Motor neuron (in vitro differentiated cells): ENCODE results near the gene ATP9A. TPM values are rescaled to one million over a fixed set of nuclear protein-coding genes. Genes with fewer than 3 reads are reported as not detected.

ENCODE experiments used
- ATAC-seq, 8 experiments: fragments of 200-7000 bp; cut with Tn5 transposase; replicated peaks in 6 of 8; 2 replicates each; pipeline ENCODE4 v1.8.0; 2021; ENCODE audit warnings: mild to moderate bottlenecking in 8 of 8, moderate library complexity in 8 of 8
- H3K27ac ChIP-seq, 2 donors: fragments of 250-450 bp; sonication (Bioruptor Pico); 2 replicates each; pipeline ENCODE4 v1.9.0; 2021; ENCODE audit warnings: antibody characterized with exemption in 2 of 2, mild to moderate bottlenecking in 2 of 2, moderate library complexity in 1 of 2
- H3K4me1 ChIP-seq, 2 donors: fragments of 250-450 bp; sonication (Bioruptor Pico); replicated peaks in 1 of 2; 2 replicates each; pipeline ENCODE4 v1.6.1; 2021; ENCODE audit warnings: antibody characterized with exemption in 2 of 2, mild to moderate bottlenecking in 2 of 2, moderate library complexity in 1 of 2
- H3K4me3 ChIP-seq, 5 donors: fragments of 250-450 bp; sonication (Bioruptor Pico); 2 replicates each; pipeline ENCODE4 v1.9.0; 2021; ENCODE audit warnings: antibody characterized with exemption in 5 of 5, mild to moderate bottlenecking in 5 of 5, moderate library complexity in 4 of 5
- WGBS, 10 experiments: fragments of 450-650 bp; shearing (Covaris generic); methylation state at CpG; one replicate each; pipeline ENCODE4 v1.0.0; 2022; 5-methylcytosine and 5-hydroxymethylcytosine counted together
- in situ Hi-C, 9 experiments: fragments of 400-800 bp; cut with MboI; loops; one replicate each; pipeline ENCODE4 v1.15.0; 2021; ENCODE audit warnings: low sequenced_read_pairs in 9 of 9, low pct_unique_long_range_greater_than_20kb in 2 of 9; ENCODE audit not compliant: unreplicated experiment in 9 of 9
- total RNA-seq, 8 experiments: library from RNA; unstranded; fragments of 300-600 nt; gene quantifications; 2 replicates each; pipeline versions ENCODE4 v1.2.3 to v1.2.4, GENCODE V29; 2022

Gene ATP9A
- total RNA-seq, 8 experiments from 2014 or later: 29.7 to 103 (median 88.1) TPM

GRCh38 chr20:51562332-51563173 is 205.6 kb downstream of the ATP9A start:
- peaks cover 14 to 23% of the 10 kb centered on the region in 2 donors for H3K4me1 ChIP-seq
- in situ Hi-C loops: no loop called here
- peak; percentile 59 to 79 (median 78) for ATAC-seq
- peak overlapping the region in 1 of 2 donors; percentile 2 for H3K27ac ChIP-seq
- peak overlapping the region; percentile 20 to 37 (median 30) for H3K4me3 ChIP-seq
- WGBS, 10 experiments: 0 to 5% (median 2%) methylated on average over 1 to 9 of the region's 76 CpGs; no CpG with 5 or more reads in 5 of the 10 experiments

GRCh38 chr20:51562027-51562331 is 206.2 kb downstream of the ATP9A start:
- Histone ChIP-seq H3K4me3 (peak overlapping the region; percentile 20 to 37 (median 30)), H3K4me1 (peaks cover 14 to 23% of the 10 kb centered on the region in 2 donors), H3K27ac (no peak overlapping the region)
- ATAC-seq: peak in 1 of 8 experiments; percentile 13
- in situ Hi-C loops: no loop called here
- 0 to 7% (median 1%) methylated on average over 1 to 7 of the region's 10 CpGs; no CpG with 5 or more reads in 2 of the 10 experiments for WGBS, 10 experiments

- Histone ChIP-seq H3K27ac (no peak overlapping the region), H3K4me3 (peak overlapping the region in 1 of 5 donors; percentile 1), H3K4me1 (peaks cover 14 to 23% of the 10 kb centered on the region in 2 donors)
- ATAC-seq: no peak
- 5 to 30% (median 17%) methylated on average over 3 to 14 of the region's 16 CpGs for WGBS, 10 experiments
- in situ Hi-C loops: no loop called here
These were observed 207.5 kb downstream of the ATP9A start for GRCh38 chr20:51560550-51561307.

- in situ Hi-C loops: no loop called here
- 46 to 100% (median 89%) methylated on average over 1 of the region's 1 CpG; no CpG with 5 or more reads in 3 of the 10 experiments for WGBS, 10 experiments
These were observed 208.1 kb downstream of the ATP9A start for GRCh38 chr20:51560042-51560441.

GRCh38 chr20:51554538-51555165 is 213.5 kb downstream of the ATP9A start:
- in situ Hi-C loops: no loop called here
- peak in 3 of 8 experiments; percentile 47 to 90 (median 90) for ATAC-seq
- no peak overlapping the region for H3K27ac ChIP-seq
- no peak overlapping the region for H3K4me3 ChIP-seq
- WGBS, 10 experiments: 12 to 90% (median 66%) methylated on average over 1 to 10 of the region's 11 CpGs; no CpG with 5 or more reads in 1 of the 10 experiments
- no peaks in the 10 kb centered on the region for H3K4me1 ChIP-seq

More at GRCh38 chr20:51560042-51560441, 208.1 kb downstream of the ATP9A start:
- Histone ChIP-seq H3K27ac (no peak overlapping the region), H3K4me3 (no peak overlapping the region), H3K4me1 (peaks cover 14 to 23% of the 10 kb centered on the region in 2 donors)
- no peak for ATAC-seq

GRCh38 chr20:51553897-51554486 is 214.2 kb downstream of the ATP9A start:
- WGBS, 10 experiments: 0 to 72% (median 24%) methylated on average over 1 to 5 of the region's 8 CpGs; no CpG with 5 or more reads in 4 of the 10 experiments
- no peak overlapping the region for H3K4me3 ChIP-seq
- no peaks in the 10 kb centered on the region for H3K4me1 ChIP-seq
- in situ Hi-C loops: no loop called here
- ATAC-seq: peak in 2 of 8 experiments; percentile 7 to 11
- no peak overlapping the region for H3K27ac ChIP-seq

GRCh38 chr20:51551186-51551585 is 217.0 kb downstream of the ATP9A start:
- 76 to 100% (median 83%) methylated on average over 1 to 3 of the region's 3 CpGs; no CpG with 5 or more reads in 1 of the 10 experiments for WGBS, 10 experiments
- H3K4me3 ChIP-seq: no peak overlapping the region
- no peak for ATAC-seq
- in situ Hi-C loops: no loop called here
- no peak overlapping the region for H3K27ac ChIP-seq
- no peaks in the 10 kb centered on the region for H3K4me1 ChIP-seq

GRCh38 chr20:51549474-51549873 is 218.7 kb downstream of the ATP9A start:
- in situ Hi-C loops: no loop called here
- Histone ChIP-seq H3K27ac (no peak overlapping the region), H3K4me3 (no peak overlapping the region), H3K4me1 (no peaks in the 10 kb centered on the region)
- 80 to 100% (median 94%) methylated on average over 1 to 4 of the region's 4 CpGs; no CpG with 5 or more reads in 4 of the 10 experiments for WGBS, 10 experiments
- ATAC-seq: no peak

GRCh38 chr20:51547951-51548350 is 220.2 kb downstream of the ATP9A start:
- 47 to 100% (median 82%) methylated on average over 1 to 6 of the region's 7 CpGs for WGBS, 10 experiments
- in situ Hi-C loops: no loop called here

More at GRCh38 chr20:51547951-51548350, 220.2 kb downstream of the ATP9A start:
- Histone ChIP-seq H3K27ac (no peak overlapping the region), H3K4me3 (no peak overlapping the region), H3K4me1 (peaks cover 0 to 2% of the 10 kb centered on the region in 2 donors)
- no peak for ATAC-seq

Other genes starting within 250 kb of the ATP9A start
- gene NFATC2, start 225.7 kb downstream of the ATP9A start, total RNA-seq: 1 to 10 TPM in 2 of 8 experiments, under 1 TPM in 6; 0.11 to 9.7 (median 0.56) TPM
- gene SALL4, start 34.1 kb upstream of the ATP9A start, total RNA-seq: 10 to 100 TPM in 1 of 8 experiments, 1 to 10 TPM in 6, under 1 TPM in 1; 0.59 to 48.1 (median 5.2) TPM